Superior temporal gyrus (tissue), 1 donor: ENCODE results near the gene SNAI1.
"Not testable (repeated sequence)": the region's sequence is repeated elsewhere in the genome, so short reads cannot be mapped to it uniquely, and the experiment has no call there.

Experiments
- DNase-seq: peaks from one replicate; pipeline ENCODE4 v3.0.0-alpha.2; 2016; ENCODE audit errors: extremely low spot score

SNAI1 gene

GRCh38 chr20:49987015-49987867 is 4.5 kb downstream of the SNAI1 start:
- no peak for DNase-seq

GRCh38 chr20:49987868-49988690 is 5.3 kb downstream of the SNAI1 start:
- no peak for DNase-seq

GRCh38 chr20:49989234-49990065 is 6.7 kb downstream of the SNAI1 start:
- DNase-seq, result no peak

GRCh38 chr20:49990271-49990720 is 7.5 kb downstream of the SNAI1 start:
- DNase-seq, result no peak

GRCh38 chr20:49993301-49993751 is 10.5 kb downstream of the SNAI1 start:
- DNase-seq, result no peak

GRCh38 chr20:49995586-49995985 is 12.8 kb downstream of the SNAI1 start:
- no peak for DNase-seq

- DNase-seq, result not testable (repeated sequence)
Measured at GRCh38 chr20:49998478-49999188, 15.9 kb downstream of the SNAI1 start.

GRCh38 chr20:49999329-49999728 is 16.5 kb downstream of the SNAI1 start:
- DNase-seq, result no peak

- DNase-seq, result not testable (repeated sequence)
Measured at GRCh38 chr20:50000548-50001222, 17.9 kb downstream of the SNAI1 start.

- DNase-seq, result no peak
Measured at GRCh38 chr20:50001784-50002311, 19.1 kb downstream of the SNAI1 start.

GRCh38 chr20:50003253-50003656 is 20.5 kb downstream of the SNAI1 start:
- DNase-seq, result no peak

GRCh38 chr20:50004229-50004628 is 21.4 kb downstream of the SNAI1 start:
- no peak for DNase-seq

GRCh38 chr20:50005471-50005981 is 22.7 kb downstream of the SNAI1 start:
- no peak for DNase-seq

GRCh38 chr20:50007369-50007768 is 24.6 kb downstream of the SNAI1 start:
- DNase-seq, result no peak

- DNase-seq, result no peak
Measured at GRCh38 chr20:50008007-50008406, 25.2 kb downstream of the SNAI1 start.

GRCh38 chr20:50009521-50010454 is 27.0 kb downstream of the SNAI1 start:
- DNase-seq, result no peak

- not testable (repeated sequence) for DNase-seq
Measured at GRCh38 chr20:50011597-50011996, 28.8 kb downstream of the SNAI1 start.

GRCh38 chr20:50012282-50013263 is 29.8 kb downstream of the SNAI1 start:
- no peak for DNase-seq
